Measurements from ENCODE around the gene HPRT1.
"Not testable (repeated sequence)": the region's sequence is repeated elsewhere in the genome, so short reads cannot be mapped to it uniquely, and the experiment has no call there.

Gene HPRT1, protein sequence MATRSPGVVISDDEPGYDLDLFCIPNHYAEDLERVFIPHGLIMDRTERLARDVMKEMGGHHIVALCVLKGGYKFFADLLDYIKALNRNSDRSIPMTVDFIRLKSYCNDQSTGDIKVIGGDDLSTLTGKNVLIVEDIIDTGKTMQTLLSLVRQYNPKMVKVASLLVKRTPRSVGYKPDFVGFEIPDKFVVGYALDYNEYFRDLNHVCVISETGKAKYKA

DNA sequence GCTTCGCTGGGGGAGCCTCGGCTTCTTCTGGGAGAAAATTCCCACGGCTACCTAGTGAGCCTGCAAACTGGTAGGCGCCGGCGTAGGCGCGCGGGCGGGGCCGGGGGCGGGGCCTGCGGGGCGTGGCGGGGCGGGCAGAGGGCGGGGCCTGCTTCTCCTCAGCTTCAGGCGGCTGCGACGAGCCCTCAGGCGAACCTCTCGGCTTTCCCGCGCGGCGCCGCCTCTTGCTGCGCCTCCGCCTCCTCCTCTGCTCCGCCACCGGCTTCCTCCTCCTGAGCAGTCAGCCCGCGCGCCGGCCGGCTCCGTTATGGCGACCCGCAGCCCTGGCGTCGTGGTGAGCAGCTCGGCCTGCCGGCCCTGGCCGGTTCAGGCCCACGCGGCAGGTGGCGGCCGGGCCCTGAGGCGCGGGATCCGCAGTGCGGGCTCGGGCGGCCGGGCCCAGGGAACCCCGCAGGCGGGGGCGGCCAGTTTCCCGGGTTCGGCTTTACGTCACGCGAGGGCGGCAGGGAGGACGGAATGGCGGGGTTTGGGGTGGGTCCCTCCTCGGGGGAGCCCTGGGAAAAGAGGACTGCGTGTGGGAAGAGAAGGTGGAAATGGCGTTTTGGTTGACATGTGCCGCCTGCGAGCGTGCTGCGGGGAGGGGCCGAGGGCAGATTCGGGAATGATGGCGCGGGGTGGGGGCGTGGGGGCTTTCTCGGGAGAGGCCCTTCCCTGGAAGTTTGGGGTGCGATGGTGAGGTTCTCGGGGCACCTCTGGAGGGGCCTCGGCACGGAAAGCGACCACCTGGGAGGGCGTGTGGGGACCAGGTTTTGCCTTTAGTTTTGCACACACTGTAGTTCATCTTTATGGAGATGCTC is at the start of gene HPRT1:
HPRT1 (plus strand) TSS at position 161 of the 857 bp plus-strand sequence; CDS start at position 308, 147 bp downstream.
- peak; percentile 47 to 68 (median 61) for DNase-seq (ENCODE audit: low read depth in 3 of 3)

DNA sequence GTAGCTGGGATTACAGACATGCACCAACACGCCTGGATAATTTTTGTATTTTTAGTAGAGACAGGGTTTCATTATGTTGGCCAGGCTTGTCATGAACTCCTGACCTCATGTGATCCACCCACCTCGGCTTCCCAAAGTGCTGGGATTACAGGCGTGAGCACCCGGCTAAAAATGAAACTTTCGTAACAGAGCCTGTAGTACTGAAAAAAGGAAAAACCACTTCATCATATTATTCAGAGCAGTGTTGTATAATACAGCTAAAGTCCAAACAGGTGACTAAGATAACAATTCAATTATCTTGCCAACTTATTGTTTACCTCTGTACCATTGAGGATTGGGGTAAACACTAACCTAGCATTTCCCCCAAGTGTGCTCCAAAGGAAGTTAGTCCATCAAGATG is 43.9 kb upstream of the HPRT1 start:
- DNase-seq (ENCODE audit: low read depth in 3 of 3) = no peak

DNA sequence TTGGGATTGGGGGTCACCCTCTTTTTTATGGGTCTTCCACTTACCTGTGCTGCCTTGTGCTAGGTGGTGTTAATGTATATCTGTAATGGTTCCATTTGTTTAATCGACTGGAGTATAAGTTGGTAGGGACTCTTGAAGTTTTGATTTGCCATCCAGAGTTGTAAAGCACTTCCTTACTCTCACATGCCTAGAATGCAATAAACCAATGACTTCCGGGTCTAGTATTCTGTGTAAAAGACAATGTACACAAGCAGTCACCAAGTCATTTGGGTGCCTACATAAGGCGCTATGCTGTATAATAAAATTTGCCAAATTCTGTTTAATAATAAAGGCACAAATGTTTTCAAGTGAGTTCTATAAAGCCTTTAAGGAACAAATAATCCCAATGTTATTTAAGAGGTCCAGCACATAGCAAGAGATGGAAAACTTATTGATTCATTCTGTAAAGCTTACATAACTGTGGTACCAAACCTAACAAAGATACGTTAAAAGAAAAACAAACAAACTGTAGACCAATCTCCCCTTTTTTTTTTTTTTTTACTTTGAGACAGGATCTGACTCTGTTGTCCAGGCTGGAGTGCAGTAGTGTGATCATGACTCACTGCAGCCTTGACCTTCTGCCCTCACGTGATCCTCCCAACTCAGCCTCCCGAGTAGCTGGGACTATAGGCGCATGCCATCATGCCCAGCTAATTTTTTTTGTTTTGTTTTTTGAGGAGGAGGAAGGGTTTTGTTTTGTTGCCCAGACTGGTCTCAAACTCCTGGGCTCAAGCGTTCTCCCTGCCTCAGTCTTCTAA is 41.5 kb upstream of the HPRT1 start:
- no peak for DNase-seq (ENCODE audit: low read depth in 3 of 3)

DNA sequence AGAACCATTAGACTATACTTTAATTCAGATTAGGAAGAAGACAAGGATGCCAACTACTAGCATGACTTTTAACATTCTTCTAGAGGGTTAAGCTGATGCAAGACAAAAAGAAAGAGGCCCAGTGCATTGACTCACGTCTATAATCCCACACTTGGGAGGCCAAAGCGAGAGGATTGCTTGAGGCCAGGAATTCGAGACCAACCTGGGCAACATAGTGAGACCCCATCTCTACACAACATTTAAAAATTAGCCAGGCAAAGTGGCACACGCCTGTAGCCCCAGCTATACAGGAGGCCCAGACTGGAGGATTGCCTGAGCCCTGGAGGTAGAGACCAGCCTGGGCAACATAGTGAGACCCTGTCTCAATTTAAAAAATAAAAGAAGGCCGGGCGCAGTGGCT is 40.2 kb upstream of the HPRT1 start:
- DNase-seq (ENCODE audit: low read depth in 3 of 3) = no peak

DNA sequence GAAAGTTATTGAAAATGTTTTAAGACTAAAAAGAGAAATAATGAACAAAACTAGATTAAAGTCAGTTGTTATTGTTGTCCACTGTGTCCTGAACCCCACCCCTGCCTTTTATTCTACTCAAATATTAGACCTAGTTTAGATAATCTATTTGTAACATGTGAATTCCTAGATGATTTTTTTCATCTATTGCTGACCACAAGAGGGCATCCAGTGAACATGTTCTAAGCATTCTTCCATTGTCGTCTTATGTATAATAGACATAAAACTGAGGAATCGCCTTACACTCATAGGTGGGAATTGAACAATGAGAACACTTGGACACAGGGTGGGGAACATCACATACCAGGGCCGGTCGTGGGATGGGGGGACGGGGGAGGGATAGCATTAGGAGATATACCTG is 36.4 kb upstream of the HPRT1 start:
- no peak for DNase-seq (ENCODE audit: low read depth in 3 of 3)

DNA sequence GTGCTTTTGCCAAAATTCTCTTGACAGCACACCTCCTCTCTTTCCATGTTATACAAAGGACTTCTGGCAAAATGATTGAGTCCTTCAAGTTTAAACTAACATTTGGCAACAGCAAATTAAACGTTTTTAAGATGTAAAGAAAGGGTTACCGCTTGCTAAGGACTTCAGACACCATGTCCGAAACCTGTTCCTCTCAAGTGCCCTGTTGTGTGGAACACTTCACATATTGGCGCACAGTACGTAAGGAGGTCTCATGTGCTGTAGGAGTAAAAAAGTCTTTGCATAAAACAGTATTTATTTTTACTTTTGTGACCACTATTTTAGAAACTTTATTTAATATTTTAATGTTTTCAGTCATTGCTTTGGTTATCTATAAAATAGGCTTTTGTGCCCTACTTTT is 33.7 kb upstream of the HPRT1 start:
- DNase-seq (ENCODE audit: low read depth in 3 of 3) = no peak

DNA sequence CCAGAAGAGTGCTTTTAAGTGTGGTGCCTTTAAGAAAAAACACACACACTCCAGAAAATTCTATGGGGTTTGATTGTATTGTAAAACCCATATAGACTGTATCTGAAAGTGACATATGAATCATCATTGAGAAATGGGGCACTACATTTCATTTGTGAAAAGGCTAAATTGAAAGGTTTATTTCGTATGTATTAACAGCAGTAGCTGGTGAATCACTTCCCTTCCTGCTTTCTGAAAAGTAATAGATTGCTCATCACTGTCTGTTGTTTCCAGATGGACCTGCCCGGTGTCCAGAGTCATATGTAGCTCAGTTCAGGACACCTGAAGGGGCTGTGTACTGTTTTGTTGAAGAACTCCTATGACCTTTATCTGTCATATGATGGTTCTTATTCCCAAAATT is 28.1 kb upstream of the HPRT1 start:
- DNase-seq (ENCODE audit: low read depth in 3 of 3) = no peak

DNA sequence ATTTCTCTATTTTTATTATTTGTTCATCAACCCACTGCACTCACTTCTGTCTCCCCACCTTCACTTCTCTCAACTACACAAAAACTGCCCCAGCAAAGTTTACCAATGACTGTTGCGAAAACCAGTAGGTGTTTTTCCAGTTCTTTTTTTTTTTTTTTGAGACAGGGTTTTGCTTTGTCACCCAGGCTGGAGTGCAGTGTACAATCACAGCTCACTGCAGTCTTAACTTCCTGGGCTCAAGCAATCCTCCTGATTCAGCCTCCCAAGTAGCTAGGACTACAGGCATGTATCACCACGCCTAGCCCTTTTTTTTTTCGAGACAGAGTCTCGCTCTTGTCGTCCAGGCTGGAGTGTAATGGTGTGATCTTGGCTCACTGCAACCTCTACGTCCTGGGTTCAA is 24.1 kb upstream of the HPRT1 start:
- no peak for DNase-seq (ENCODE audit: low read depth in 3 of 3)

DNA sequence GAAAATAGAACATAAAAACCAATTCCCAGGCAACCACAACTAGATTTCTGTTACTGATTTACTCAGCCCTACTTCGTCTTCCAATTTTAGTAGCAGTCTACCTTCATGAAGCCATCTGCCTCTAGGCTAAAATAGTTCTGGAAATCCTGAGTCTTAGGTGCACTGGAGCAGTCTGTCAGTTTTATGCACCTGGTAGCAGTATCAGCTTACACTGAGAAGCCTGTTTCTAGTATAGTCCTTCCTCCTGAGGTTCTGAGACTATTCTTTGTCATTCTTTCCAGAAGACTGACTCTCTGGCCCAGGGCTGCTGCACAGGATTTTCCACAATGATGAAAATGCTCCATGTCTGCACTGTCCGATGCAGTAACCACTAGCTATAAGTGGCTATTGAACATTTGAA is 16.9 kb upstream of the HPRT1 start:
- DNase-seq (ENCODE audit: low read depth in 3 of 3) = no peak

DNA sequence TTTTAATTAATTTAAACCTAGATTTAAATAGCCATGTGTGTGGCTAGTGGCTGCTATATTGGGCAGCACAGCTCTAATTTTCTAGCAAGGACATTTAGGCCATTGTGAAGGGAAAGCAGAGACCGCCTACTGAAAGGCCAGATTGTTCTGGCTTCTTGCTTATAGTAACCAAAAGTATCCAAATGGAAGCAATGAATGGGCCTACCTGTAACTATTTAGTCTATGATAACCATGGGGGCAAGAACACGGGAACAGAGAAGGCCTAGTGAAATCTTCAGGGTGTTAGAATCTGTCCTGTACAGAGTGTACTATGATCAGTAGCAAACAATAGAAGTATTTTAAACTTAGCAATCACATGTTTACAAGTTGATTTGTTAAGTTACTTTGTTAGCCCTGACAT is 16.5 kb upstream of the HPRT1 start:
- DNase-seq (ENCODE audit: low read depth in 3 of 3) = no peak

DNA sequence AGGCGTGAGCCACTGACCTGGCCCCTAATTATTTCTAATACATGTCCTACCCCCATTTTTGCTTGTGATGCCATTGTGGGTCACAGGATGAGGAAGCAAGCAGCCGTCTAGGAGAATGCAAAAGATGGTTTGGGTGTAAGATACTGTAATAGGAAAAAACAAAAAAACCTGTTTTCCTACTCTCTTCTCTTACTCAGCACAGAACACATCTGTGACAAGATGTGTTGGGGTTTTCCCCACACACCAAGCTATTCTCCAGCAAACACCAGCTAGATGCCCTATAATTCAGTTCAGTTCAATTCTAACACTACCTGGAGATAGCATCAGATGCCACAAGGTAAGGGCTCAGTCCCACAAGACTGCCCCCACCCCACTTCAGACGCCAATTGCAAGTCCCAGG is 15.3 kb upstream of the HPRT1 start:
- no peak for DNase-seq (ENCODE audit: low read depth in 3 of 3)

DNA sequence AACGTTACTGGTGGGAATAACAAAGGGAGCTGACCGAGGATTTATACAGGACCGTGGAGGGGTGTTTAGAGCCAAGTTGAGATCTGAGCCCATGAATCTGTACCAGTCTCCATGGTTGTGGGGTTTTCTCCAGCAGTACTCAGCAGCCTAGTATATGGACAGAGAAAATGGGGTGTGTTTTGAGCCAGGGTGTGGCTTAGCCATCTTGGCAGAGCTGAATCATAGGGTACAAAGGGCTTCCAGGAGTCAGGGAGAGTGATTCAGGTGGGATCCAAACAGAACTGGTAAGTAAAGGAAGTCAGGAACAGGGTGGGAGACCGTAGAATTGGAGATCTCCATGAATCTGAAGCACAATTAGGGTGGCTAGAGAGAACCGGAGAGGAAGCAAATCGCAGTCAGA is 7.4 kb upstream of the HPRT1 start:
- no peak for DNase-seq (ENCODE audit: low read depth in 3 of 3)

DNA sequence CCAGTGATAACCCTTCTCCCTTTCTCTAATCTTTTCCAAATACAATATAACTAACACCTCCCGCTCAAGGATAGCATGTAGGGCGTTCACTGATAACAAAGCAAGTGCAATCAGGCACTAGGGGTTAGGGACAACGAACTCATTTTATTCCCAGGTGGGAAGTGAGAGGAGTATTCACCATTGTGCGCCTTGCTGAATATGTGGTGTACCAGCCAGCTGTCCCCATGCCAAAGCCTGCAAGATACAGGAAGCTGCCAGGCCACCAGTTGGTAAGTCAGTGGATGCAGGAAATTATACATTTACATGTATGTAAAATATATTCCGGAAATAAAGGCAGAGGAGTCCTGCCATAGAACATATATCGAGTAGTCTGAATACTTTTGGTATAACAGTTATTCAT is 6.3 kb upstream of the HPRT1 start:
- DNase-seq (ENCODE audit: low read depth in 3 of 3) = no peak

DNA sequence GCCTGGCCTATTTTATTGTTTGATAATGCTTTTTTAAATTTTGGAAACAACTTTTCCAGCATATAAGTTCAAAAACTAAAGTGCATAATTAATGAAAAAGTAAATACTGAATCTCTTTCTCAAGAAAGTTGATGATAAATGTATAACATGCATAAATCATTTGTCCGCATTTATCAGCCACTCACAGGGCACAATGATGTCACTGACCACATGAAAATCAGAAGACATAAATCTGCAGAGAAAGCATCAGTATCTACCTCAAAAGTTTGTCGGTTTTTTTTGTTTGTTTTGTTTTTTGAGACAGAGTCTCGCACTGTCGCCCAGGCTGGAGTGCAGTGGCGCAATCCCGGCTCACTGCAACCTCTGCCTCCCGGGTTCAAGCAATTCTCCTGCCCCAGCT is 5.5 kb upstream of the HPRT1 start:
- no peak for DNase-seq (ENCODE audit: low read depth in 3 of 3)

DNA sequence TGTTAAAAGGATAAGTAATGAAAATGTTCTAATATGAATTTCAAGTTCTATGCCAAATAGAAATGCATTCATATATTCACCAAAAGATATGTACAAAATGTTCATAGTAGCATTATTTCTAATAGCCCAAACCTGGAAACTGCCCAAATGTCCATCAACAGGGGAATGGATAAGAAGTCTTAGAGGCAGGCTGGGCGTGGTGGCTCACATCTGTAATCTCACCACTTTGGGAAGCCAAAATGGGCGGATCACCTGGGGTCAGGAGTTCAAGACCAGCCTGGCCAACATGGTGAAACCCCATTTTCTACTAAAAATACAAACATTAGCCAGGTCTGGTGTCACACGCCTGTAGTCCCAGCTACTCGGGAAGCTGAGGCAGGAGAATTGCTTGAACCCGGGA is 2.3 kb upstream of the HPRT1 start:
- no peak for DNase-seq (ENCODE audit: low read depth in 3 of 3)

DNA sequence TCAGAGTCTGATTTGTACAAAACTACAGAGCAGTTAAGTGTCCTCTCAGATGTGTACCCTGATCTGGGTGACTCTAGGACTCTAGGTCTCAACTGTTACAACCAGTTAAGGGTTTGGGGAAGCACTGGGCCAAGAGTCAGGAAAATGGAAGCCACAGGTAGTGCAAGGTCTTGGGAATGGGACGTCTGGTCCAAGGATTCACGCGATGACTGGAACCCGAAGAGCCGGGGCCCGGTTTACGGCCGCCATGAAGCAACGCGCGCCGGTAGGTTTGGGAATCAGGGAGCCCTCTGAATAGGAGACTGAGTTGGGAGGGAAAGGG is 321 bp upstream of the HPRT1 start:
- DNase-seq (ENCODE audit: low read depth in 3 of 3) = no peak

DNA sequence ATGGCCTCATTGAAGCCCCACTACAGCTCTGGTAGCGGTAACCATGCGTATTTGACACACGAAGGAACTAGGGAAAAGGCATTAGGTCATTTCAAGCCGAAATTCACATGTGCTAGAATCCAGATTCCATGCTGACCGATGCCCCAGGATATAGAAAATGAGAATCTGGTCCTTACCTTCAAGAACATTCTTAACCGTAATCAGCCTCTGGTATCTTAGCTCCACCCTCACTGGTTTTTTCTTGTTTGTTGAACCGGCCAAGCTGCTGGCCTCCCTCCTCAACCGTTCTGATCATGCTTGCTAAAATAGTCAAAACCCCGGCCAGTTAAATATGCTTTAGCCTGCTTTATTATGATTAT is 876 bp downstream of the HPRT1 start:
- DNase-seq (ENCODE audit: low read depth in 3 of 3) = no peak

DNA sequence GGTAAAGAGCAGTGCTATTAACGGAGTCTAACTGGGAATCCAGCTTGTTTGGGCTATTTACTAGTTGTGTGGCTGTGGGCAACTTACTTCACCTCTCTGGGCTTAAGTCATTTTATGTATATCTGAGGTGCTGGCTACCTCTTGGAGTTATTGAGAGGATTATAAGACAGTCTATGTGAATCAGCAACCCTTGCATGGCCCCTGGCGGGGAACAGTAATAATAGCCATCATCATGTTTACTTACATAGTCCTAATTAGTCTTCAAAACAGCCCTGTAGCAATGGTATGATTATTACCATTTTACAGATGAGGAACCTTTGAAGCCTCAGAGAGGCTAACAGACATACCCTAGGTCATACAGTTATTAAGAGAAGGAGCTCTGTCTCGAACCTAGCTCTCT is 1.5 kb downstream of the HPRT1 start:
- no peak for DNase-seq (ENCODE audit: low read depth in 3 of 3)

DNA sequence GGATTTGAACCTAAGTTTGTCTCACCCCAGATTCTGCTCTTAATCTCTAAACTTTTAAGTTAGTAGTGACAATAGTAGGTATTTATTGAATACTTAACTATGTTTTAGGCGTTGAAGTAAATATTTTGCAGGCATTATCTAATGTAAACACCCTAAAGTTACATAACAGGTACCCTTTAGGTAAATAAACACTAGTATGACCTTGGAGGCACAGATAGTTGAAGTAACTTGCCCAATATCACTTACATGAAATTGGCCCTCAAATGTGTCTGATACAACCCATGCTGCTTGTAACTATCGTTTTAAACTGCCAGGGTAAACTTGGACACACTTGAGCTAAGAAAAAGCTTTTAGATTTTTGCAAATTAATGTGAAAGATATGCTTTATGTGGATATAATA is 3.0 kb downstream of the HPRT1 start:
- no peak for DNase-seq (ENCODE audit: low read depth in 3 of 3)

DNA sequence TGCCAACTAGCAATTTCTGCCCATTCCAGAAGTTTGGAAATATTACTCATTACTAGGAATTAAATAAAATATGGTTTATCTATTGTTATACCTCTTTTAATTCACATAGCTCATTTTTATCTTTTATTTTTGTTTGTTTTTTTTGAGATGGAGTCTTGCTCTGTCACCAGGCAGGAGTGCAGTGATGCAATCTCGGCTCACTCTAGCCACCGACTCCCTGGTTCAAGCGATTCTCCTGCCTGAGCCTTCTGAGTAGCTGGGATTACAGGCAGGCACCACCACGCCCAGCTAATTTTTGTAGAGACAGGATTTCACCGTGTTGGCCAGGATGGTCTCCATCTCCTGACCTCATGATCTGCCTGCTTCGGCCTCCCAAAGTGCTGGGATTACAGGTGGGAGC is 4.5 kb downstream of the HPRT1 start:
- DNase-seq (ENCODE audit: low read depth in 3 of 3) = not testable (repeated sequence)

DNA sequence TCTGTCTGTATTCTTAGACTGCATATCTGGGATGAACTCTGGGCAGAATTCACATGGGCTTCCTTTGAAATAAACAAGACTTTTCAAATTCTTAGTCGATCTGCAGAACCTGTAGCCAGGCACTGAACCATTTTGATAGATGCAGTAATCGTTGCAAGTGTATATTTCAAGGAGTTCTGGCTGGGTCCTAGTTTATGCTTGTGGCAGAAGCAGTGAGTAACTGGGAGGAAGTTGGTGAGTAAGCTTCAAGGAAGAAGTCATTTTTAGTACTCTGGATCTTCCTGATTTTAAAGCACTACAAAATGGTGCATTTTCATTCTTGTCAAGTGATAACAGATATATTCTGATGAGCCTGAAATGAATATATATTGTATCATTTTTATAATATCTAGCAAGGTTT is 9.5 kb downstream of the HPRT1 start:
- DNase-seq (ENCODE audit: low read depth in 3 of 3) = no peak

DNA sequence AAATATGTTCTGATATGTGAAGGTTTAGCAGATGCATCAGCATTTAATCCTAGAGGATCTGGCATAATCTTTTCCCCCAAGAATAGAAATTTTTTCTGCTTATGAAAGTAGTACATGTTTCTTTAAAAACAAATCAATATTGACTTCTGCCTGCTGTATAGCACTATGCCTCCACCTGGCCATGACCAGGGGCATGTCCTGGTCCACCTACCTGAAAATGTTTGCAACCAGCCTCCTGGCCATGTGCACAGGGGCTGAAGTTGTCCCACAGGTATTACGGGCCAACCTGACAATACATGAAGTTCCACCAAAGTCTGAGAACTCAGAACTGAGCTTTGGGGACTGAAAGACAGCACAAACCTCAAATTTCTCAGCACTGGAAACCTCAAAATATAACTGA is 10.0 kb downstream of the HPRT1 start:
- DNase-seq (ENCODE audit: low read depth in 3 of 3) = no peak

DNA sequence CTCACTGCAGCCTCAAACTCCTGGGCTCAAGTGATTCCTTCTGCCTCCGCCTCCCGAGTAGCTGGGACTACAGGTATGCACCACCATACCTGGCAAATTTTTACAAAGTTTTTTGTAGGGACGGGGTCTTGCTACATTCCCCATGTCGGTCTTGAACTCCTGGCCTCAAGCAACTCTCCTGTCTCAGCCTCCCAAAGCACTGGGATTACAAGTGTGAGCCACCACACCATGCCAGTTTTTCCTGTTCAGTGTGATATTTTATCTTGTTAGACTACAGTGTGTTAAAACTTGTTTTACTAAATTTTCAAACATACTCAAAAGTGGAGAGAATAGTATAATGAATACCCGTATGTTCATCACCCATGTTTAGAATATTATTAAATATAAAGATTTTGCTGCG is 12.1 kb downstream of the HPRT1 start:
- no peak for DNase-seq (ENCODE audit: low read depth in 3 of 3)
